ENCODE results near the gene DHRS7B. TPM values are rescaled to one million over a fixed set of nuclear protein-coding genes. Genes with fewer than 3 reads are reported as not detected.
"Not testable (repeated sequence)": the region's sequence is repeated elsewhere in the genome, so short reads cannot be mapped to it uniquely, and the experiment has no call there.

Gene DHRS7B
- 30.0 TPM for polyA plus RNA-seq (ENCODE audit: insufficient read length)

- DNase-seq, result peak; percentile 93
Observed at GRCh38 chr17:21126645-21127508, at the start of gene DHRS7B. DHRS7B (plus strand) TSS chr17:21126964; CDS start chr17:21126972, 8 bp downstream.

- no peak for DNase-seq
Observed at GRCh38 chr17:21077281-21077680, 49.5 kb upstream of the DHRS7B start.

- DNase-seq, result no peak
Observed at GRCh38 chr17:21078016-21078780, 48.6 kb upstream of the DHRS7B start.

GRCh38 chr17:21079196-21079595 lies 47.6 kb upstream of the DHRS7B start:
- no peak for DNase-seq

GRCh38 chr17:21082001-21082436 lies 44.7 kb upstream of the DHRS7B start:
- no peak for DNase-seq

GRCh38 chr17:21085280-21085679 lies 41.5 kb upstream of the DHRS7B start:
- not testable (repeated sequence) for DNase-seq

- DNase-seq, result no peak
Observed at GRCh38 chr17:21085707-21086106, 41.1 kb upstream of the DHRS7B start.

- no peak for DNase-seq
Observed at GRCh38 chr17:21089145-21089544, 37.6 kb upstream of the DHRS7B start.

GRCh38 chr17:21089933-21090901 lies 36.5 kb upstream of the DHRS7B start:
- no peak for DNase-seq

- DNase-seq, result no peak
Observed at GRCh38 chr17:21090902-21091618, 35.7 kb upstream of the DHRS7B start.

GRCh38 chr17:21094298-21094704 lies 32.5 kb upstream of the DHRS7B start:
- no peak for DNase-seq

- no peak for DNase-seq
Observed at GRCh38 chr17:21095735-21096134, 31.0 kb upstream of the DHRS7B start.

- no peak for DNase-seq
Observed at GRCh38 chr17:21096874-21097273, 29.9 kb upstream of the DHRS7B start.

GRCh38 chr17:21098934-21099689 lies 27.7 kb upstream of the DHRS7B start:
- peak; percentile 73 for DNase-seq

GRCh38 chr17:21100636-21101035 lies 26.1 kb upstream of the DHRS7B start:
- DNase-seq, result no peak

GRCh38 chr17:21104608-21105007 lies 22.2 kb upstream of the DHRS7B start:
- no peak for DNase-seq

GRCh38 chr17:21105064-21105894 lies 21.5 kb upstream of the DHRS7B start:
- DNase-seq, result no peak

GRCh38 chr17:21106316-21106715 lies 20.4 kb upstream of the DHRS7B start:
- DNase-seq, result no peak

GRCh38 chr17:21107067-21107650 lies 19.6 kb upstream of the DHRS7B start:
- DNase-seq, result not testable (repeated sequence)

Measured in hindlimb muscle (tissue), 1 donor.